AG04449 (cell line): ENCODE measurements around the gene LIMA1.
"Not testable (repeated sequence)": the region's sequence is repeated elsewhere in the genome, so short reads cannot be mapped to it uniquely, and the experiment has no call there.

ENCODE experiments used
- CTCF ChIA-PET: fragments of 350-600 bp; formaldehyde crosslinking; extraction: SDS; loops from one replicate; lab custom pipeline; 2021; ENCODE audit warnings: antibody characterized with exemption; lab: Yijun Ruan, JAX
- POLR2A ChIA-PET: fragments of 400-600, 350-600 bp; formaldehyde crosslinking; extraction: SDS; loops from one replicate; lab custom pipeline; 2020; ENCODE audit warnings: antibody characterized with exemption, inconsistent platforms; lab: Yijun Ruan, JAX
- DNase-seq: peaks from one replicate; pipeline ENCODE4 v3.0.0-alpha.2; 2010; ENCODE audit warnings: low read depth, low spot score
- H3K4me3 ChIP-seq: 2 replicates; pipeline ENCODE4 v1.5.1; 2011; ENCODE audit warnings: low read depth, mild to moderate bottlenecking, control low read depth, low read length
- TF ChIP-seq, protein P1 (sequence below): IDR thresholded peaks from one replicate; pipeline ENCODE4 v1.5.1; 2011; ENCODE audit warnings: mild to moderate bottlenecking, moderate library complexity, low read length, control low read depth, inconsistent platforms; ENCODE audit not compliant: insufficient read depth; ENCODE audit errors: missing control alignments

Gene LIMA1

DNA sequence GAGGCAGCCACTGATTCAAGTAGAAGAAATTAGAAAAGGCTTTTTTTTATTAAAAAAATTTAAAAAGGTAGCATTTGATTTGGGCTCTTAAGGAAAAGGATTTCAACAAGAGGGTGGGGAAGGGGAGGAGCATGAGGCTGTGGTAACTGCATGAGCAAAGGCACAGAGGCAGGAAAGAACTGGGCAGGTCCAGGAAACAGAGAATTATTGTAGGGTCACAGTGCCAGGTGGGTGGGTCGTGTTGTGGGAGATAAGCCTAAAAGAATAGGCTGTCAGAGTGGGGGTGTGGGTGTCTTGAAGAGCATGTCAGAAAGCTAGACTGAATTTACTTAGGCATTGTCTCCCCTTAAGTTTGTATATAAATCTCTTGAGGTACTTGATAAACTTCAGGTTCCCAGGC, 7.8 kb downstream of the LIMA1 start:
- no peak overlapping the region for H3K4me3 ChIP-seq
- ChIA-PET CTCF (no interaction called here), POLR2A (no interaction called here)
- DNase-seq, result no peak
- TF ChIP-seq, protein P1, sequence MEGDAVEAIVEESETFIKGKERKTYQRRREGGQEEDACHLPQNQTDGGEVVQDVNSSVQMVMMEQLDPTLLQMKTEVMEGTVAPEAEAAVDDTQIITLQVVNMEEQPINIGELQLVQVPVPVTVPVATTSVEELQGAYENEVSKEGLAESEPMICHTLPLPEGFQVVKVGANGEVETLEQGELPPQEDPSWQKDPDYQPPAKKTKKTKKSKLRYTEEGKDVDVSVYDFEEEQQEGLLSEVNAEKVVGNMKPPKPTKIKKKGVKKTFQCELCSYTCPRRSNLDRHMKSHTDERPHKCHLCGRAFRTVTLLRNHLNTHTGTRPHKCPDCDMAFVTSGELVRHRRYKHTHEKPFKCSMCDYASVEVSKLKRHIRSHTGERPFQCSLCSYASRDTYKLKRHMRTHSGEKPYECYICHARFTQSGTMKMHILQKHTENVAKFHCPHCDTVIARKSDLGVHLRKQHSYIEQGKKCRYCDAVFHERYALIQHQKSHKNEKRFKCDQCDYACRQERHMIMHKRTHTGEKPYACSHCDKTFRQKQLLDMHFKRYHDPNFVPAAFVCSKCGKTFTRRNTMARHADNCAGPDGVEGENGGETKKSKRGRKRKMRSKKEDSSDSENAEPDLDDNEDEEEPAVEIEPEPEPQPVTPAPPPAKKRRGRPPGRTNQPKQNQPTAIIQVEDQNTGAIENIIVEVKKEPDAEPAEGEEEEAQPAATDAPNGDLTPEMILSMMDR, result no peak

DNA sequence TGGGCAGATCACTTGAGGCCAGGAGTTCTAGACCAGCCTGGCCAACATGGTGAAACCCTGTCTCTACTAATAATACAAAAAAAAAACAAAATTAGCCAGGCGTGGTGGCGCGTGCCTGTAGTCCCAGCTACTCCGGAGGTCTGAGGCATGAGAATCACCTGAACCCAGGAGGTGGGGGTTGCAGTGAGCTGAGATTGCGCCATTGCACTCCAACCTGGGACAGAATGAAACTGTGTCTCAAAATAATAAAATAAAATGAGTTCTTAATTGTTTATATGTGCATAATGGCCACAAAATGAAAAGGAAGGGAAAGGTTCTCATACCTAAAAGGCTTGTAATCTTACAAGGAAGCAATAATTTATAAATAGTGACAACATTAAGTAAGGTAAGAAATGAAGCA, 8.2 kb downstream of the LIMA1 start:
- CTCF ChIA-PET, result interaction anchor here (1.0 kb wide), 1 partner anchor 8 kb away, joined by 3 read pairs; no protein-coding TSS in a partner anchor
- POLR2A ChIA-PET, DNase-seq: not testable (repeated sequence)

GRCh38 chr12:50271724-50272247, 11.5 kb downstream of the LIMA1 start:
- TF ChIP-seq, protein P1, result no peak
- H3K4me3 ChIP-seq, result no peak overlapping the region
- POLR2A ChIA-PET, result interaction anchor here (1.3 kb wide), 1 partner anchor 11 kb away, joined by 6 read pairs; the partner anchor contains the start of gene LIMA1
- DNase-seq, result no peak
- CTCF ChIA-PET, result interaction anchor here (1.0 kb wide), 1 partner anchor 89 kb away, joined by 3 read pairs; no protein-coding TSS in a partner anchor

More for the DNA sequence above, 8.2 kb downstream of the LIMA1 start:
- H3K4me3 ChIP-seq, result not testable (repeated sequence)

GRCh38 chr12:50268482-50268881, 14.8 kb downstream of the LIMA1 start:
- H3K4me3 ChIP-seq, result no peak overlapping the region
- ChIA-PET CTCF (interaction anchor here (0.7 kb wide), 1 partner anchor 15 kb away, joined by 3 read pairs; the partner anchor contains the start of gene LIMA1), POLR2A (no interaction called here)
- DNase-seq, result no peak
- TF ChIP-seq, protein P1, result no peak

GRCh38 chr12:50265770-50266524, 17.4 kb downstream of the LIMA1 start:
- no peak overlapping the region for H3K4me3 ChIP-seq
- ChIA-PET CTCF (interaction anchor here (1.5 kb wide), 1 partner anchor 18 kb away, joined by 3 read pairs; the partner anchor contains the start of gene LIMA1), POLR2A (no interaction called here)
- no peak for DNase-seq
- TF ChIP-seq, protein P1, result no peak

- H3K4me3 ChIP-seq, result no peak overlapping the region
- ChIA-PET POLR2A (no interaction called here), CTCF (interaction anchor here (1.7 kb wide), 1 partner anchor 10 kb away, joined by 4 read pairs; no protein-coding TSS in a partner anchor)
- TF ChIP-seq, protein P1, result no peak
- no peak for DNase-seq
Observed at GRCh38 chr12:50263832-50264231, 19.5 kb downstream of the LIMA1 start.
